ENCODE data around the gene HAUS3. TPM values are rescaled to one million over a fixed set of nuclear protein-coding genes. Genes with fewer than 3 reads are reported as not detected.

Gene HAUS3
- polyA plus RNA-seq, 3 donors: 4.6 to 5.8 (median 5.7) TPM

- 73 to 86% (median 82%) methylated on average over 5 of the region's 5 CpGs for WGBS, 3 donors
- H3K27ac ChIP-seq (ENCODE audit: low read depth, low read length): no peak overlapping the region
These were observed 24.9 kb upstream of the HAUS3 start for GRCh38 chr4:2266821-2267220.

DNA sequence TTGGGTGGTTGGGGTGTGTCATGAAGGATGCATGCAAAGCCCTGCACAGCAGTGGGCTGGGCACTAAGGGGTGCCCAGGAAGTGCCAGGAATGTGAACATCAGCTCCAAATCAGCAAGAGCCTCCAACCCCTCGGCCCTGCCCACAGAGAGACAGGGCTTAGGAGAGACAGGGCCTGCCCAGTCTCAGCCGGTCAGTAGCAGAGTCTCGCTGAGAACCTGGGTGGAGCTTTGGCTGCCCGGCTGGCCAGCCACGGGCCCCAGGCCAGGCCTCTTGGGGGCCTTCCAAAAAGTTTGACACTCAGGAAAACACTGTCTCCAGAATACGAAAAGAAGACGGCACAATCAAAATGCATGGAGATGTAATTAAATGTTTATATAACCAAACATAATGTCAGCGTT is 24.3 kb upstream of the HAUS3 start:
- no peak overlapping the region for H3K27ac ChIP-seq (ENCODE audit: low read depth, low read length)
- 9 to 51% (median 44%) methylated on average over 8 of the region's 8 CpGs for WGBS, 3 donors

- H3K27ac ChIP-seq (ENCODE audit: low read depth, low read length): no peak overlapping the region
- 63 to 84% (median 83%) methylated on average over 17 to 19 of the region's 19 CpGs for WGBS, 3 donors
These were observed 23.5 kb upstream of the HAUS3 start for GRCh38 chr4:2265113-2266110.

GRCh38 chr4:2264481-2265041 is 22.6 kb upstream of the HAUS3 start:
- 84 to 90% (median 89%) methylated on average over 6 of the region's 6 CpGs for WGBS, 3 donors
- H3K27ac ChIP-seq (ENCODE audit: low read depth, low read length): no peak overlapping the region

DNA sequence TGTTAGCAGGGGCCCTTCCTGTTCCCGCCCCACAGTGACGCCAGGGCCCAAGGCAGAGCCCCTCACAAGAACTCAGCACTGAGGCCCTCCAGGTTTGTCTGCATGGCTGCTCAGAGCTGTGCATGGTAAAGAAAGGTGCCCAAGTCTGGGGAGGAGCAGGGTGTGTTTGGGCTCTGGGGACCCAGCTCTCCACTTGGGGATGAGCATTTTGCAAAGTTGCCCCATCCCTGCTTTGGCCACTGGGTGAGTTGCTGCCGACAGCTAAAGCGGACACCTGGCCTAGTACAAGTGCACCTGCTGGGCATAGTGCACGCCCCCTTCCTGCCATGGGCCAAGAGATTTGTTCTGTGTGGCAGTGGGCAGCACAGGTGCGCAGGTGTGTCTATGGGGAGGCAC is 22.0 kb upstream of the HAUS3 start:
- WGBS, 3 donors: 77 to 88% (median 88%) methylated on average over 6 of the region's 6 CpGs
- no peak overlapping the region for H3K27ac ChIP-seq (ENCODE audit: low read depth, low read length)

GRCh38 chr4:2262944-2263250 is 21.0 kb upstream of the HAUS3 start:
- H3K27ac ChIP-seq (ENCODE audit: low read depth, low read length): peak overlapping the region; percentile 68
- WGBS, 3 donors: 43 to 63% (median 45%) methylated on average over 11 to 13 of the region's 13 CpGs

- WGBS, 3 donors: 0 to 1% (median 1%) methylated on average over 83 to 98 of the region's 98 CpGs
These were observed 20.4 kb upstream of the HAUS3 start for GRCh38 chr4:2262145-2262943.

DNA sequence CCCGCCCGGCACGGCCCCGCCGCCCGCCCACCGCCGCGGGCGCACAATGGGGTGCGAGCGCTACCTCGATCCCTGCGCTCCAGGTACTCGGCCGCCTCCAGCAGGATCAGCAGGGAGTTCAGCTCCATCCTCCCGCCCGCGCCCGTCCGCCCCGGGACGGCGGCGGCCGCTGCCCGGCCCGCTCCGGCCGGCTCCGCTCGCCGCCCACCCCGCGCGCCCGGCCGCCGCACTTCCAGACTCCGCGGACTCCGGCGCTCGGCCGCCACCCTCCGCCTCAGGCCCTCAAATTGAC is 19.9 kb upstream of the HAUS3 start, which contains the start of gene MXD4:
TSS of gene MXD4 (minus strand) at position 257 of the 292 bp plus-strand sequence. CDS start at position 128, 129 bp downstream.
- peak within 1 kb of the TSS; percentile 68 for H3K27ac ChIP-seq (ENCODE audit: low read depth, low read length)
- 0 to 1% (median 0%) methylated on average over 21 to 46 of the region's 46 CpGs for WGBS, 3 donors

More at GRCh38 chr4:2262145-2262943, 20.4 kb upstream of the HAUS3 start:
- peak overlapping the region; percentile 68 for H3K27ac ChIP-seq (ENCODE audit: low read depth, low read length)

- 0 to 1% (median 0%) methylated on average over 47 to 91 of the region's 91 CpGs for WGBS, 3 donors
- peak overlapping the region; percentile 40 for H3K27ac ChIP-seq (ENCODE audit: low read depth, low read length)
These were observed 19.4 kb upstream of the HAUS3 start for GRCh38 chr4:2261110-2261852.

DNA sequence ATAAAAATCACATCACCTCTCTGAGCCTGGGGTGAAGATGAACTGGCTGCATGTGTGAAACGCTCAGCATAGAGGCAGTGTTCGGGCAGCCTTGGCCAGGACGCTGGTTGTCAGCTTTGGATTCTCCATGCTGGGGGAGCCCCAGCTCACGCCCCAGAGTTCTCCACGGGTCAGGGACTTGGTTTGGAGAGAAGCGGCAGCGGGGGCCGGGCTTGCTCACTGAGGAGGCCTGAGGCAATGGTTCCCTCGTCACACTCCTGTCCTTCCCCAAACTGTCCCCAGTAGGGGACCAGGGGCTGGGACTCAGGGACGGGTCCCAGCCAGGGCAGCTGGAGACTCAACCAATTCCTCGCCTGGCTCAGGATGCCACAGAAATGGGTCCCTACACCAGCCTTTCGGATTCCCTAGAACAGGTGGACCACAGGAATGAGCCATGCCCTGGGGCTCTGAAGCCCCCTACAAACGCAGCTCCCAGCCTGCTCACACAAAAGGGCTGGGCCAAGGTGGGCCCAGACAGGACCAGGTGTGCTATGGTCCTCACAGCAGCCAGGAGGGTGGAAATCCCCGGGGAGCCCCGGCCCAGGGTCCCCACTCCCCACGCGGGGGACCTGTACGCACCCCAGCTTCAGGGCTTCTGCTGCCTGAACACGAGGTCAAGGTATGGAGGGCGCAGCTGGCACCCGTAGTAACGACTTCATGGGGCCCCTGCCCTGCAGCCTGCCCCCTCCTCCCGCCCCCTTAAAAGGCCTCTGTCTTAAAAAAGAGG is 18.6 kb upstream of the HAUS3 start:
- WGBS, 3 donors: 20 to 39% (median 29%) methylated on average over 22 to 23 of the region's 23 CpGs
- no peak overlapping the region for H3K27ac ChIP-seq (ENCODE audit: low read depth, low read length)

GRCh38 chr4:2259541-2260343 is 17.8 kb upstream of the HAUS3 start:
- WGBS, 3 donors: 68 to 84% (median 71%) methylated on average over 13 to 15 of the region's 15 CpGs

DNA sequence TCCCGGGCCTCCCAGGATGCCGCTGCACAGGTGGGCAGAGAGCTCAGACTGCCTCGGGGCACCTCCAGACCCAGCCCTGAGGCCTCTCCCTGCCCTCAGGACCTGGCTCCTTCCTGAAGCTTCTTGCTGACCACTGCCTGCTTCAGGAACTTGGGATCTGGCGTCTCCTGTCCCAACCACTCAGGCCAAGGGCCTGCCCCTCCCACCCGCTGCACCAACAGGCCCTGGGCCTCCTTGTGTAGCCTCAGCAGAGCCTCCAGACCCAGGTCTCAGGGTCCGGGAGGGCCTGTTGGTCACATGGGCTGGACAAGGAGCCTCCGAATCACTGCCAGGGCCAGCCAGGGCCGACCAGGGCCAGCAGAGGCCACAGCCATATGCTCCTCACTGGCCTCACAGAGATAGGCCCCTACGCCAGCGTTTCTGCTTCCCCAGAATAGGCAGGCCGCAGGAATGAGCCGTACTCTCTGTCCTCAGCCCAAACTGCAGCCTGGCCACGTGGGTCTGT is 17.2 kb upstream of the HAUS3 start:
- 64 to 71% (median 65%) methylated on average over 13 of the region's 13 CpGs for WGBS, 3 donors
- no peak overlapping the region for H3K27ac ChIP-seq (ENCODE audit: low read depth, low read length)

More at GRCh38 chr4:2259541-2260343, 17.8 kb upstream of the HAUS3 start:
- no peak overlapping the region for H3K27ac ChIP-seq (ENCODE audit: low read depth, low read length)

DNA sequence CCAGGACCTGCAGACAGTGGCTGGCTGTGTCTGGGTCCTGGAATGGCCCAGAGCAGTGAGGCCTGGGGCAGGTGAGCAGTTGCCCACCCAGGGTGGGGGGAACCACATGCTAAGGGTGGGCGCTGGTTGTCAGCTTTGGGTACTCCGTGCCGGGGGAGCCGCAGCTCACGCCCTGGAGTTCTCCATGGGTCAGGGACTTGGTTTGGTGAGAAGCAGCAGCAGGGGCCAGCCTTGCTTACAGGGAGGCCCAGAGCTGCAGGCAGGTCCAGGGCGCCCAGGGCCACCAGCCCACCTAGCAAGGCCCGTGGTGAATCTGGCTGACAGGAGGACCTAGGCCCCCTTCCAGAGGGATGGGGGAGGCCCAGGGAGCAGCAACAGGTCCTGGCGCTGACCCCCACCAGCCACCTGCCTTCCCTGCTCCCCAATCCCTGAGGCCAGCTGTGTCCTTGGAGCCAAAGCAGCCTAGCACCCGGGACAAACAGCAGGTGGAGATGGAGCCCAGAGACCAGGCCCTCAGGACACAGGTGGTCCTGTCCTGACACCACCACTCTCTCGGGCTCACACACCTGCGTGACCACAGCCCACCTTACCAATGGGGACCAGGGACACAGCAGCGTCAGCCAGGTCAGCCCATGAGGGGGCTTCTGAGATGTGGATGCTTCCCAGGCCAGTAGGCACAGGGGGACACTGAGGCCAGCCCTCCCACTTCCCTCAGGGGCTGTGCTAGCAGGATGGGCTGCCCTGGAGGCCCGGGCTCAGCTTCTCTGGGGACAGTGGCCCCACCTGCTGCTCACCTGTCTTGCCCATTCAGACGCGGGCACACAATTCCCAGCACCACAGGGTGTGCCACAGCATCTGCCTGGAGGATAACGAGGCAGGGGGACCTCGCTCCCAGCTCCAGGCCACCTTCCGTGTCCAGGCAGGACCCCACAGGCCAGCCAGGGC is 16.4 kb upstream of the HAUS3 start:
- no peak overlapping the region for H3K27ac ChIP-seq (ENCODE audit: low read depth, low read length)
- WGBS, 3 donors: 81 to 93% (median 87%) methylated on average over 17 to 18 of the region's 18 CpGs

DNA sequence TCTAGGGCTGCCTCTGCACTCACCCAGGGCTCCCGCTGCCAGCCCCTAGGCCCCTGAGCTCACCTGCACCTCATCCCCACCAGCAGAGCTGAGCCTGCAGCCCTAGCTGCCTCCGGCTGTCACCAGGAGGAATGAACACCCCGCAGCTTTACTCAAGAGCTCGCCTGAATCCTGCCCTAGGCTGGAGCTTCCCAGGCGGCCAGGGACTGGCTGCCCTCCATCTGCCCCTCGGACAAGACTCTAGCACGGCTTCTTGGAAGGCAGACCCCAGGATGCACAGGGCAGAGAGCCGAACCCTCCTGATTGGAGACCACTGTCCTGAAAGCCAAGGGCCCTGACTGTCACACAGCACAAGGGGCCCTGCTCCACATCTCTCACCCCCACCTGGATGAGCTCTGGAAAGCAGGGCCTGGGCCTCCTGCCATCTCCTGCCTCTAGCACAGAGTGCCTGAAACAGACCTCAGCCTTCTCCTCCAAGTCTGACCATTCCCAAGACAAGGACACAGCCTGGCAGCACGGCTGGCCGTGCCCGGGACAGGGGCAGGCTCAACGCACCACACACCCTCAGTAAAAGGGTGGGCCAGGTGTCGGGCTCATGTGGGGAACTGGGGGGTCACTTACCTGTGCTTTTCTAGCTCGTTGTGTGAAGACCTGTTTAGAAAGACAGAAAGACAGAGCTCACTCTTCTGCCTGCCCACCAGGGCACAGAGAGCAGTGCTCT is 15.6 kb upstream of the HAUS3 start:
- H3K27ac ChIP-seq (ENCODE audit: low read depth, low read length): no peak overlapping the region
- WGBS, 3 donors: 72 to 79% (median 76%) methylated on average over 14 of the region's 14 CpGs

DNA sequence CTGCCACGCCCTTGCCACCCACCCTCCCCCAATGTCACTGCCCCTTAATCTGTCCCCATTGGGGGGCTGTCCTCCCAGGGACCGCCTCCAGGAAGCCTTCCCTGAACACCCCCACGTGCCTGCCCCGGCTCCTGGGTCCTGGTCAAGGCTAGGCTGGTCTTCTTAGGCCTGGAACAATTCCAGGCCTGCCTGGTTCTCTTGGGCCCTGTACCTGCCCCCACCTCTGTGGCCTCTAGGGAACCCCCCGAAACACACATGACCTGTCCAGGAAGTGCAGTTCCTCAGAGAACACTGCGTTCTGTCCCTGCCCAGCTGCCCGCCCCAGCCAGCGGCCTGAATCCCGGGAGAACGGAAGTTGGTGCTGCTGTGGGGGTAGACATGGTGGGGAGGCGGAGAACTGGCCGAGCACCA is 14.9 kb upstream of the HAUS3 start:
- no peak overlapping the region for H3K27ac ChIP-seq (ENCODE audit: low read depth, low read length)
- WGBS, 3 donors: 46 to 70% (median 58%) methylated on average over 12 of the region's 12 CpGs
